Measurements from ENCODE around the gene TMEM132D. TPM values are rescaled to one million over a fixed set of nuclear protein-coding genes. Genes with fewer than 3 reads are reported as not detected.
"Not testable (repeated sequence)": the region's sequence is repeated elsewhere in the genome, so short reads cannot be mapped to it uniquely, and the experiment has no call there.

The TMEM132D gene
- total RNA-seq, 2 experiments from 2014 or later, result not detected

DNA sequence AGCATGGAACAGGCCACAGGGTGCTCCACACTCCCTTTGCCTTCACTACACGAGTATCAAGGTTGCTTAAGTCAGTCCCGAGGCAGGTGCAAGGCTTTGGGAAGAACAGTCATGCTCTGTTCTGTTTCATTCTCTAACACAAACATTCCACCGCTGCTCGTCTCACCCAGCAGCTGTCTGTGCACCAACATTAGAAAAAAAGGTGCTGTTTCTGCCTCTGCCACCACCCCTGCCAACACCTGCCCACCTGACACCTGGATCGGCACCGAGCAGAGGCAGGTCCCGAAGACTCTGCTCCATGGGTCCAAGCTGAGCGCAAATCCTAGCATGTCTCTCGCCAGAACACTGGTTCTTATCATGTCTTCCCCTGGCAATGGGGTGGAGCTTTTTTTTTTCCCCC lies 347.7 kb downstream of the TMEM132D start:
- H3K36me3 Mint-ChIP-seq (ENCODE audit: low read depth), result no peaks in the 10 kb centered on the region
- no peaks in the 10 kb centered on the region for H3K27me3 Mint-ChIP-seq (ENCODE audit: low read depth)
- H3K9me3 Mint-ChIP-seq (ENCODE audit: insufficient read depth), result peaks cover 8% of the 10 kb centered on the region
- POLR2A ChIA-PET, result no interaction called here
- no peak overlapping the region for H3K27ac Mint-ChIP-seq
- no peak for ATAC-seq
- DNase-seq, result no peak
- no peaks in the 10 kb centered on the region for H3K4me1 Mint-ChIP-seq (ENCODE audit: low read depth)
- CTCF ChIA-PET, result no interaction called here
- no peak overlapping the region for H3K4me3 Mint-ChIP-seq

DNA sequence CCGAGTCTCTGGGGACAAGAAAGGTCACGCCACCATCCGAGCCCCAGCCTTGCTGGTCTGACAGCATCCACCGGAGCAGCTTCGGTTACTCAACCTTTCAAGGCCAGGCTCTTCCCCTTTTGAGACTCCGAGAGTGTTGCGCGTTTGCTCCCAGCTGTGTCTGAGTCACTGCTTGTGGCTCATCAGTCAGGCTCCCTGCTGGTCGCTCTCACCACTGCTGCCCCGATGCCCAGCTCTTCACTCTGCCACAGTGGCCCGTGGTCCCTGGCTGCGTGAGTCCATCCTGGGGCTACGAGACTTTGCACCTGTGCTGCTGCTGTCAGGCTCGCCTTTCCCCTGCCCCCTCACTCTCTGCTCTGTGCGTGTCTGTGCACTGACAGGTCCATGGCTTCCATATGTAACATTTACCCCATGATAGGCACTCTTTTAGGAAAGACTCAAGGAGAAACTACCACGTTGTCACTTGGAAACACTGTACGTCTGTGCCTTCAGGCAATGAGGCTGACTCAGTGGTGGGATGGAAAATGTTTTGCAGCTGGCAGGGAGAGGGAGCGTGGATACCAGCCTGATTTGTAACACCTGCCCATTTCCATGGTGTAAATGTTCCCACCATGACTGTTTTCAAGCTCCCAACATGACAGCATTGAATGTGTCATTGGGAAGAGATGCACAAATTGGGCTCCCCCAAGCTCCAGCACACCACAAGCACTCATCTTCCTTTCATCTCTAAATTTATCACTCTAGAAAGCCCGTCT lies 350.7 kb downstream of the TMEM132D start:
- ATAC-seq, result no peak
- CTCF ChIA-PET, result no interaction called here
- Mint-ChIP-seq H3K4me1 (ENCODE audit: low read depth) (no peaks in the 10 kb centered on the region), H3K4me3 (no peak overlapping the region), H3K27me3 (ENCODE audit: low read depth) (no peaks in the 10 kb centered on the region), H3K9me3 (ENCODE audit: insufficient read depth) (peaks cover 32% of the 10 kb centered on the region), H3K36me3 (ENCODE audit: low read depth) (no peaks in the 10 kb centered on the region), H3K27ac (no peak overlapping the region)
- no peak for DNase-seq
- POLR2A ChIA-PET, result no interaction called here

DNA sequence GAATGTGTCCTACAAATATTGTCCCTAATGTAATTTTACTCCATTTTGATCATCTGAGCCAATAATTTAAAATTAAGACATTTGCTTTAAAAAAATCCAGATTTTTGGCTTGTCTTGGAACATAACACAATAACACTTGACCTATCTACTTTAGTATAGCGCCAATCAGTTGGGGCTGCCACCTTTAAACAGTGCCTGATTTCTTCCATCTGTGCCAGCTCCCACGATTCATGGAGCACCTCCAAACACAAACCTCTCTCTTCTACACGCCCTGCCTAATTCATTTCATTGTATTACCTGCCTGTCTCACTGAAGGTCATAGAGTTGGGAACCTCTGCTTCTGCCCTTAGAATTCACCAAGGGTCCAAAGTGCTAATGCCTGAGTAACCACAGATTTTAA lies 352.4 kb downstream of the TMEM132D start:
- POLR2A ChIA-PET, result no interaction called here
- no peak for ATAC-seq
- DNase-seq, result no peak
- H3K4me1 Mint-ChIP-seq (ENCODE audit: low read depth), result no peaks in the 10 kb centered on the region
- H3K9me3 Mint-ChIP-seq (ENCODE audit: insufficient read depth), result peaks cover 25% of the 10 kb centered on the region
- CTCF ChIA-PET, result no interaction called here
- H3K36me3 Mint-ChIP-seq (ENCODE audit: low read depth), result no peaks in the 10 kb centered on the region
- H3K4me3 Mint-ChIP-seq, result no peak overlapping the region
- H3K27me3 Mint-ChIP-seq (ENCODE audit: low read depth), result no peaks in the 10 kb centered on the region
- H3K27ac Mint-ChIP-seq, result no peak overlapping the region

DNA sequence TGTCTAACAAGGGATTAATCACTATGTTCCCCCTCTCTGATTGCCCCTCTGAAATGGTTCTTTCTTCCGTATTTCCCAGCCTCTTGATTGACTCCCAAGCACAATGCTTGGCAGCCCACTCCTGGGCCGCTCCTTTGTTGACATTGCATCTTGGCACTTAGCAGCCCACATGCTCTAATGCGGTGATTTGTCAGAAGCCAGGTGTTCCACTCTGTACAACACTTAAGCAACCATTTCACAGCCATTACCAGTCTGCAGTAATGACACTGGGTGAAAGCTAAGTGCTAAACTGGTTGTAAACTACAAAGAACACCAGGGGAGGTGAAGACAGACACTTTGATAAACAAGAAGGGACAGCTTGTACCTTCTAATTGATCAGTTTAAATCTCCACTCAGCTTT lies 353.5 kb downstream of the TMEM132D start:
- ChIA-PET POLR2A (no interaction called here), CTCF (no interaction called here)
- Mint-ChIP-seq H3K4me3 (no peak overlapping the region), H3K27ac (no peak overlapping the region), H3K9me3 (ENCODE audit: insufficient read depth) (peaks cover 25% of the 10 kb centered on the region), H3K36me3 (ENCODE audit: low read depth) (no peaks in the 10 kb centered on the region), H3K4me1 (ENCODE audit: low read depth) (no peaks in the 10 kb centered on the region), H3K27me3 (ENCODE audit: low read depth) (no peaks in the 10 kb centered on the region)
- DNase-seq (no peak), ATAC-seq (no peak)

DNA sequence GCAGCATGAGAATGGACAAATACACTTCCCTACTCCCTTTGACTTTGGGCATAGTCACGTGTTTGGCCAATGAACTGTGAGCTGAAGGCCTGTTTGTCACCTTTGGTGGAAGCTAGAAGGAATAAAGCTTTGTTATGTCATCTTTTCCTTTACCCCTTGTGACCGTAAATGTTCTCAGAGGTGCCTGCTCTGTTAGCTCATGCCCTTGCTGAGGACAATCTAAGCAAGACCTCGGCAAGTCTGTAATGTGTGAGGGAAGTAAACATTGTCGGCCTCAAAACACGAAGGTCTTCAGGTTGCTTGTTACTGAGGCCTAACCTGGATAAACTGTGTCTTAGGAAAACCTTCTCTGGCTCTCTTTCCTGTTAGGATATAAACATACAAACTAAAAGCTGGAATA lies 354.2 kb downstream of the TMEM132D start:
- DNase-seq, result no peak
- H3K36me3 Mint-ChIP-seq (ENCODE audit: low read depth), result no peaks in the 10 kb centered on the region
- H3K4me3 Mint-ChIP-seq, result no peak overlapping the region
- no peaks in the 10 kb centered on the region for H3K4me1 Mint-ChIP-seq (ENCODE audit: low read depth)
- ATAC-seq, result no peak
- H3K27ac Mint-ChIP-seq, result no peak overlapping the region
- no peaks in the 10 kb centered on the region for H3K27me3 Mint-ChIP-seq (ENCODE audit: low read depth)
- ChIA-PET POLR2A (no interaction called here), CTCF (no interaction called here)
- H3K9me3 Mint-ChIP-seq (ENCODE audit: insufficient read depth), result peaks cover 25% of the 10 kb centered on the region

DNA sequence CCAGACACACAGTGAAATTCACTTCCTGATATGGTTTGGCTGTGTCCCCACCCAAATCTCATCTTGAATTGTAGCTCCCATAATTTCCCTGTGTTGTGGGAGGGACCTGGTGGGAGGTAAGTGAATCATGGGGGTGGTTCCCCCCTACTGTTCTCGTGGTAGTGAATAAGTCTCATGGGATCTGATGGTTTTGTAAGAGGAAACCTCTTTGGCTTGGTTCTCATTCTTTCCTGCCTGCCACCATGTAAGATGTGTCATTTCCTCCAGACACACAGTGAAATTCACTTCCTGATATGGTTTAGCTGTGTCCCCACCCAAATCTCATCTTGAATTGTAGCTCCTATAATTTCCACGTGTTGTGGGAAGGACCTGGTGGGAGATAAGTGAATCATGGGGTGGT lies 354.8 kb downstream of the TMEM132D start:
- H3K27me3 Mint-ChIP-seq (ENCODE audit: low read depth); H3K27ac Mint-ChIP-seq; CTCF ChIA-PET; H3K4me1 Mint-ChIP-seq (ENCODE audit: low read depth); ATAC-seq; H3K36me3 Mint-ChIP-seq (ENCODE audit: low read depth); DNase-seq; POLR2A ChIA-PET; H3K4me3 Mint-ChIP-seq: not testable (repeated sequence)
- H3K9me3 Mint-ChIP-seq (ENCODE audit: insufficient read depth), result peaks cover 30% of the 10 kb centered on the region

DNA sequence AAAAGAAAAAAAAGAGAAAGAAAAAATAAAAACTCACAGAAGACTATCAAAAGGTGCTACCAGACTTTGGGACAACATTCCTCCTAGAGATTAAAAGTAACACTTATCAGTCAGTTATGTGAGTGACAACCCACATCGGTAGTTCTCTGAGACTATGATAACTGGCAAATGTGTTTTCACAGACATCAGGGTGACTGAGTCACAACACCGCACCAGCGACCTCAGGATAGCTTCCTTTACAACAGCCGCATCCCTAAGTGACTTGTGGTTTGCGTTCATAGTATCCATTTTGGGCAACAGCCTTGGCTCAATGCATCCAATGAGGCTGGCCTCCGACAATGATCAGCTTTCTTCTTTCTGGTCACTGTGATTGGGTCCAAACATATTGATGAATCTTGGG lies 359.1 kb downstream of the TMEM132D start:
- POLR2A ChIA-PET, result no interaction called here
- no peak overlapping the region for H3K27ac Mint-ChIP-seq

DNA sequence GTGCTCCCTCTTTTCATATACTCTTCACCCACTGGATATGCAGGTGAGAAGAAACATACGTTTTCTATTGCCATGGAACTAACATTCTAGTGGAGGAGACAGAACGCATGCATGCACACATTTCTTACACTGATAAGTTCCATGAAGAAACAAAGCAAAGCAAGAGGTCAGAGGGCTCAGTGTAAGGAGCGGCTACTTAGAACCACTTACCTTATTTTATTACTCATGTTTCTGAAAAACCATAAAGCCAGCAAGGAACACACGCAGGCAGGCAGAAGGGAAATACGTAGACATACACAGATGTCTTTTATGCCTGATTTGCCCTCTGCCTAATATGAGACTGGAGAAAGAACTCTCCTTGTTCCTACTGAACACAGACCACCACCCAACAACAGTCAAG lies 362.9 kb downstream of the TMEM132D start:
- DNase-seq (no peak), ATAC-seq (no peak)
- H3K9me3 Mint-ChIP-seq (ENCODE audit: insufficient read depth), result peaks cover 11% of the 10 kb centered on the region
- POLR2A ChIA-PET, result no interaction called here
- no peak overlapping the region for H3K27ac Mint-ChIP-seq
- no peak overlapping the region for H3K4me3 Mint-ChIP-seq
- no peaks in the 10 kb centered on the region for H3K27me3 Mint-ChIP-seq (ENCODE audit: low read depth)
- no peaks in the 10 kb centered on the region for H3K36me3 Mint-ChIP-seq (ENCODE audit: low read depth)
- CTCF ChIA-PET, result no interaction called here
- H3K4me1 Mint-ChIP-seq (ENCODE audit: low read depth), result no peaks in the 10 kb centered on the region

More for the DNA sequence above, 359.1 kb downstream of the TMEM132D start:
- no peaks in the 10 kb centered on the region for H3K4me1 Mint-ChIP-seq (ENCODE audit: low read depth)
- CTCF ChIA-PET, result no interaction called here
- DNase-seq, result no peak
- H3K27me3 Mint-ChIP-seq (ENCODE audit: low read depth), result no peaks in the 10 kb centered on the region
- H3K9me3 Mint-ChIP-seq (ENCODE audit: insufficient read depth), result peaks cover 21% of the 10 kb centered on the region
- no peak overlapping the region for H3K4me3 Mint-ChIP-seq
- no peaks in the 10 kb centered on the region for H3K36me3 Mint-ChIP-seq (ENCODE audit: low read depth)
- ATAC-seq, result no peak

DNA sequence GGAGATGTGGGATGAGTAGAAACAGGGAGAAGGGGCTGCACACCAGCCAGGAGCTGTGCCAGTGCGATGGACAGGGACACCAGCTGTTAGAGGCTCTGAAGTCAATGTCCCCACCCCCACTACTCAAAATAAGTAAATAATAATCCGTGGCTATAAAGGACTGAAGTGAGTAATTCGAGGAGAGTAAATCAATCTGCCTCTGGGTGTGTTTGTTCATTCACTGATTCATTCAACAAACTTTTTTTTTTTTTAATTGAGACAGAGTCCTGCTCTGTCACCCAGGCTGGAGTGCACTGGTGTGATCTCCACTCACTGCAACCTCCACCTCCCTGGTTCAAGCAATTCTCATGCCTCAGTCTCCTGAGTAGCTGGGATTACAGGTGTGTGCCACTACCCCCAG lies 363.6 kb downstream of the TMEM132D start:
- ChIA-PET POLR2A (no interaction called here), CTCF (no interaction called here)
- DNase-seq (no peak), ATAC-seq (no peak)
- Mint-ChIP-seq H3K4me3 (no peak overlapping the region), H3K9me3 (ENCODE audit: insufficient read depth) (peaks cover 11% of the 10 kb centered on the region), H3K27me3 (ENCODE audit: low read depth) (no peaks in the 10 kb centered on the region), H3K36me3 (ENCODE audit: low read depth) (no peaks in the 10 kb centered on the region), H3K4me1 (ENCODE audit: low read depth) (no peaks in the 10 kb centered on the region), H3K27ac (no peak overlapping the region)

DNA sequence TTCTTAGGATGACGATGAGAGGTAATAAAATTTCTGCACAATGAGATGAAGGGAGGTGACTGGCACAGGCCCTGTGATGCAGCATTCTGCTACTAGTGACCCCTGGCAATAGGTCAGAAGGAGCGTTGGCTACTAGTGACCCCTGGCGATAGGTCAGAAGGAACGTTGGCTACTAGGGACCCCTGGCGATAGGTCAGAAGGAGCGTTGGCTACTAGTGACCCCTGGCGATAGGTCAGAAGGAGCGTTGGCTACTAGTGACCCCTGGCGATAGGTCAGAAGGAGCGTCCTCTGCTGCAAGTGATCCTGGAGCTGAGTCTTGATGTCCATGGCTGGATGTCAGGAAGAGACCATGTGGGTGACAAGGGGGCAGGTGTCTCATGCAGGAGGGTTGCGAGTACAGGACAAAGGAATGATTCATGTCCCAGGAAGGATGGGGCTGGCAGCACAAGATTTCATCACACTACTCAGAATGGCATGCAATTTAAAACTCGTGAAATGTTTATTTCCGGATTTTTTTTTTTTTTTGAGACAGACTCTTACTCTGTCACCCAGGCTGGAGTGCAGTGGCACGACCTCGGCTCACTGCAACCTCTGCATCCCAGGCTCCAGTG lies 365.0 kb downstream of the TMEM132D start:
- POLR2A ChIA-PET, CTCF ChIA-PET: not testable (repeated sequence)

DNA sequence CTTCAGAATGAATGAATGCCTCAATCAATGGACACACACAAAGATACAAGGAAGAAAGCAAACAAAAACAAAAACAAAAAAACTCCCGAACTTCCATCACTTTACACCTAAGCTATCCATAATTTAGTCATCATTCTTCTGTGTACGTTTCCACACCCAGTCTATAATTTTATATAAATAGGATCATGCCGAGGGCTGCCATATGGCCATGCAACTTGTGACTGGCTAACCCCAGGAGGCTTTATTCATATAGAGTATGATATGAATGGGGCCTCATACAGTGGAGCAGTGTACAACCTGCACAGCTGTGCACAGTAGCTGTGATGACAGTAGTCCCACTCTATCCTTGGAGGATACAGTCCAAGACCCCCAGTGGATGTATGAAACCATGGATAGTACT lies 365.7 kb downstream of the TMEM132D start:
- Mint-ChIP-seq H3K36me3 (ENCODE audit: low read depth) (no peaks in the 10 kb centered on the region), H3K4me1 (ENCODE audit: low read depth) (no peaks in the 10 kb centered on the region), H3K9me3 (ENCODE audit: insufficient read depth) (peaks cover 6% of the 10 kb centered on the region), H3K27me3 (ENCODE audit: low read depth) (no peaks in the 10 kb centered on the region), H3K27ac (no peak overlapping the region), H3K4me3 (no peak overlapping the region)
- ChIA-PET POLR2A (no interaction called here), CTCF (no interaction called here)
- DNase-seq (no peak), ATAC-seq (no peak)

More for the DNA sequence above, 365.0 kb downstream of the TMEM132D start:
- H3K27me3 Mint-ChIP-seq (ENCODE audit: low read depth); H3K4me3 Mint-ChIP-seq; H3K9me3 Mint-ChIP-seq (ENCODE audit: insufficient read depth); ATAC-seq; DNase-seq; H3K36me3 Mint-ChIP-seq (ENCODE audit: low read depth); H3K27ac Mint-ChIP-seq; H3K4me1 Mint-ChIP-seq (ENCODE audit: low read depth): not testable (repeated sequence)

DNA sequence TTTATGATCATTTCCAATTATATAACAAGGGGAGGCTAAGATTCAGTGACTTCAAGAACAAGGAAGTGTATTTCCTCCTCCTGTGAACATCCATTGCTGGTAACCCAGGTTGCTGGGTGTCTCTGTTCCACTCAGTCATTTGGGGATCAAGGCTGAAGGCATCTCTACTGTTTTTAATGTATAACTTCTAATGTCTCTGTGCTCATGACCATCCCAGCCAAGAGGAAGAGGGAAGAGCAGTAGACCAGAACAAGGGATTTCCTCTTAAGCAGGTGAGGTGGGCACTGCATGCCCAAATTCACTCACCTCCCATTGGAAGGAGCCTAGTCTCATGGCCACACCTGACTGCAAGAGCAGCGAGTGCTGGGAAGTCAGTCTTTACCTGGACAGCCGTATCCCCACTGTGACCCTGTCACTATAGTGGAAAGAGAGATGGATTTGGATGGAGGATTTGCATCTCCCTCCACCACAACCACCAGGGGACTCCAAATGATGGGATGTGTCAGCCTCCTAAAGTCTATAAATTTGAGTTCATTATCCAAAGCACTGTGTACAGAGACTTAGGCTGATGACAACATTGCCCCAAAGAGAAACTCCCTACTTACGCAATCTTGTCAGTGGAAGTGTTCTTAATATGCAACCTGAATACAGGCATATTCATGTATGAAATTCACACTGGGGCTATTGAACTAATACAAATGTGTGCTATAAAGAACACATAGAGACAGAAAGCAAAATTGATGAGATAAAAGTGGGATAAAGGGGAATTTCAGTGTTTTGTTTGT lies 368.7 kb downstream of the TMEM132D start:
- H3K9me3 Mint-ChIP-seq (ENCODE audit: insufficient read depth), result peaks cover 6% of the 10 kb centered on the region
- no peak overlapping the region for H3K4me3 Mint-ChIP-seq
- H3K36me3 Mint-ChIP-seq (ENCODE audit: low read depth), result no peaks in the 10 kb centered on the region
- ChIA-PET CTCF (no interaction called here), POLR2A (no interaction called here)
- no peak for DNase-seq
- ATAC-seq, result no peak
- H3K27me3 Mint-ChIP-seq (ENCODE audit: low read depth), result no peaks in the 10 kb centered on the region
- H3K4me1 Mint-ChIP-seq (ENCODE audit: low read depth), result no peaks in the 10 kb centered on the region
- no peak overlapping the region for H3K27ac Mint-ChIP-seq
